GM21529 (cell line): ENCODE results near the gene DIRAS2.
"Not testable (repeated sequence)": the region's sequence is repeated elsewhere in the genome, so short reads cannot be mapped to it uniquely, and the experiment has no call there.

Experiments used
- ATAC-seq: cut with Tn5 transposase; IDR thresholded peaks from one replicate; pipeline ENCODE4 v1.9.1; 2021; ENCODE audit not compliant: unreplicated experiment

Gene DIRAS2, protein sequence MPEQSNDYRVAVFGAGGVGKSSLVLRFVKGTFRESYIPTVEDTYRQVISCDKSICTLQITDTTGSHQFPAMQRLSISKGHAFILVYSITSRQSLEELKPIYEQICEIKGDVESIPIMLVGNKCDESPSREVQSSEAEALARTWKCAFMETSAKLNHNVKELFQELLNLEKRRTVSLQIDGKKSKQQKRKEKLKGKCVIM

DNA sequence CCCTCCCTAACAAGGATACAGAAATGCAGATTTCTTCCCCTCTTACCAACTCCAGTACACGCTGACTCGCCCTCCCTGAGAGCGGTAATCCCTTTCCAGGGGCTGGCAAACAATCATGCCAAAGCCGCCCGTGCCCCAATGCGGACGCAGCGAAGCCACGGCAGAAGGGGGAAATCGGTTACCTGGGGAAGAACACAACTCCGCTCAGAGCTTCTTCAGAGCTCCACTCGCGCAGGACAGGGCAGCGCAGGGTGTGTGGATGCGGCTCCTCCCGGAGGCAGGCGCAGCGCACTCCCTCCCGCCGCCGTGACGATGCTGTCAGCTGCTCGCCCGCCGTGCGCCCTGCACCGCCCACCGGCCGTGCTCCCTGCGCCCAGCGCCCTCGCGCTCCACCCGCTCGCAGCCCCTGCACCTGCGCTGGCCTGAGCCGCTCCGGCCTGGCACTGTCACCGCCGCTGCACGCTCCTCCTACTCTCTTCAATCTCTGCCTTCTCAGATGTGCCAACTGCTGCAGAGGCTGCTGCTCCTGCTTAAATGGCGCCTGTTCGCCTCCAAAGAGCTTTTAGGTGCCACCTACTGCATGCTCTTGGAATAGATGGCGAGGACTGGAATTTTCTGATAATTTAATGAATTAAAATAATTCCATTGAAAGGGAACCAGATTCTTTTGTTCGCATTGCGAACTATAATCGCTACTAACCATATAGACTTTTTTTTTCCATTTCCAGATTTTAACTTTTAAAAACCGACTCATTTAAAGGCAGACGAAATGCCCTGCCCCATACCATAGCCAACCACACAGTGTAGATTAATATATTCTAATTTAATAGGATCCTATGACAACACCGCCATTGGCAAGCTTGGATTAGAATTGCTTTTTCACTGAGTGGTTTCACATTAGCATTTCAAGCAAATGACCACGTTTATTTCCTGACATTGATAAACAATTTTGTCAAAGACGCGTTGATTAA lies at the start of gene DIRAS2:
Gene DIRAS2 (minus strand): TSS at position 255 of the 970 bp plus-strand sequence. CDS start 28,997 bp downstream, outside the sequence.
- no peak for ATAC-seq

DNA sequence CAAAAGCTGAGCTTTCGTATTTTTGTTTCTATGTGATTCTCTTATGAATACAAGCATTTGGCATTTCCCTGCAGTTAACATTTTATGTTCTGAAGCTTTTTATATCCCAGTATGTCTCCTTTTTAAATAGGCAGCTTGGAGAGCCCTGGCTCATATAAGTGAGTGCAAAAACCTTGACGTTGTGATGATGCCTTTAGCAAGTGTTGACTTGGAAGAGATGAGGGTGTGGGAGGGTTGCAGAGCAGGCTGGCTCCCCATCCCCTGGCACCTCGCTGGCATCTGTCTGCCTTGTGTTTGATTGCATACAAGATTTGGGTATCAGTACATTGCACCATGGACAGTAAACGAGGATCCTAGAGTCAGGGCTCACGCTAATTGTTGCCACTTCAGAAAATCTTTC lies 42.1 kb upstream of the DIRAS2 start:
- ATAC-seq, result no peak

DNA sequence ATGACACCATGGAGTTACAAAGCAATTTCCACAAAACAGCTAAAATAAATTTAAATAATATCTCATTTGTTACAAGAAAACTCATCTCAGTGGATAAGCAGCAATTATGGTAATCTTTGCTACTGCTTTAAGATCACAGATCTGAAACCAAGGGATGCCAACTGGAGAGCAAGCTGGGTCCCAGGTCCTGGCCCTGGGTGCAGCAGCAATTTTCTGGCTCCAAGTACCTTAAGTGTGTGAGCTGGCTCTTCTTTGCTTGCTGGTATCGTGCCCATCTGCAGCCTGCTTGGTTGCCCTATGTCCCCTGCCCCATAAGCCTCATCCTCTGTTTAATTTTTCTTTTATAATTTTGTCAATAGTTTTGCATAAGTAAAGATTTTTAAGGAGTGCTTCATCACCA lies 41.5 kb upstream of the DIRAS2 start:
- no peak for ATAC-seq

DNA sequence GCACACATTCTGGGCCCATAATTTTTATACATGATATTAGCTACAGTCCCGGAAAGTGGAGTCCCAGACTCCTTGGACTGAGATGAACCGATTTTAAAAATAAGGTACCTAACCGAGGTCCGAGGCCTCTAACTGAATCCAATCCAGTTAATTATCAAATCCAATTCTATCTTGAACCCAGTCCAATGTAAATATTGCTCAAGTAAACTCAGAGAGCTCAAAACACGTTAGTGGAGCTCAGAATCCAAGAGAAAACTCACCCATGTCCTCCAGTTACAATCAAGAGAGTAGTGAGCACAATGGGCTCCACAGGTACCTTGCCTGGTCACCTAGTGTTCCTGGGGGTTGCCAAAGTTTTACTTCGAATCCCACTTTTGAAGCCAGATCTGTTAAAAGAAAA lies 37.9 kb upstream of the DIRAS2 start:
- no peak for ATAC-seq

DNA sequence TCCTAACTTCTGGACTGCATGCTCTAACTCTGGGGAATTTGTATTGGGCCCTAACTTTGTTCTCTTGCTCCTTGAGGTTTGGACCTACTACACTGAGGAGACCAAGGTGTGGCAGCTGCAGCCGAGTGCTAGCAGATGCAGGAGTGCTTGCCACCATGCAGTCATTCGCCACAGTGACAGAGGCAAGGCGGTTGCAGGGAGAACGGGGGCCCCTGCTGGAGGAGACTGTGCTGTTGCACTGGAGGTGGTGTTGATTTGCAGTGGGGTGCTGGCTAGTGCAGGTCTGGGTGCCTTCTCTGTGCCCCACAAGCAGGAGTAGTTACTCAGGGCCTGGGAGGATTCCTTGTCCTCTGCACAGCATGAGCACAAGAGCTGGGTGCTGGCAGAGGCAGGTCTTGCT lies 22.4 kb upstream of the DIRAS2 start:
- no peak for ATAC-seq

DNA sequence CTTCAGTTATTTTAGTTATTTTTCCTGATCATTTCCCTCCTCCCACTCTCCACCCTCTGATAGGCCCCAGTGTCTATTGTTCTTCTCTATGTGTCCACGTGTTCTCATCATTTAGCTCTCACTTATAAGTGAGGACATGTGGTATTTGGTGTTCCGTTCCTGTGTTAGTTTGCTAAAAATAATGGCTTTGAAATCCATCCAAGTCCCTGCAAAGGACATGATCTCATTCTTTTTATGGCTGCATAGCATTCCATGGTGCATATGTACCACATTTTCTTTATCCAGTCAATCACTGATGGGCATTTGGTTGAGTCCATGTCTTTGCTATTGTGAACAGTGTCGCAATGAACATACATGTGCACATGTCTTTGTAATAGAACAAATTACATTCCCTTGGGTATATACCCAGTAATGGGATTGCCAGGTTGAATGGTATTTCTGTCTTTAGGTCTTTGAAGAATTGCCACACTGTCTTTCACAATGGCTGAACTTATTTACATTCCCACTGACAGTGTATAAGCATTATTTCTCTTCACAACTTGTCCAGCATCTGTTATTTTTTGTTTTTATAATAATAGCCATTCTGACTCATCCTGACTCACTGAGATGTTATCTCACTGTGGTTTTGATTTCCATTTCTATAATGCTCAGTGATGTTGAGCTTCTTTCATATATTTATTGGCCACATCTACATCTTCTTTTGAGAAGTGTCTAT lies 17.2 kb upstream of the DIRAS2 start:
- no peak for ATAC-seq

DNA sequence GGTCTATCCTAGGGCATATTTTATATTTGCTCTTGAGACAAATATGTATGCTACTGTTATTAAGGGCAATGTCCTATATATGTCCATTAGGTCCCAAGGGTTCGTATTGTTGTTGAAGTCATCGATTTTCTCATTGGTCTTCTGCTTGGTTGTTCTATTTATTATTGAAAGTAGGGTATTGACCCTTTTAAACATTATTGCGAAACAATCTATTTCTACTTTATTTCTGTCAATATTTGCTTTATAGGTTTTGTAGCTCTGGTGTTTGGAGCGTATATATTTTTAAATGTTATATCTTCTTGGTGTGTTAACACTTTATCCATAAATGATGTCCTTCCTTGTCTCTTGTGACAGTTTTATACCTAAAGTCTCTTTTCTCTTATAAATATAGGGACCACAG lies 16.2 kb upstream of the DIRAS2 start:
- ATAC-seq, result no peak

DNA sequence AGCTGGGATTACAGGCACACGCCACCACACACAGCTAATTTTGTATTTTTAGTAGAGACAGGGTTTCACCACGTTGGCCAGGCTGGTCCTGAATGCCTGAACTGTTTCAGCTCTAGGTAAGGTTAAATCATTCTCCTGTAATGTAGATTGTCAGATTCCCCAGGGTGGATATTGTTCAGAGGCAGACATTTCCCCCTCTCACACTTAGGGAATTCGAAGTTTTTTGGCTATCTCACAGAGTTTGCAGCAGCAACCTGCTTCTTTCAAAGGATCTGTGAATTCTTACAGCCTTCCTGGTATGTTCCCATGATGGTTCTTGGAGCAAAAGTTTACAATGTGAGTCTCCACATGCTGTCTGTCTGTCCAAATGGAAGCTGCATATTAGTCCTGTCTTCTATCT lies 15.6 kb upstream of the DIRAS2 start:
- no peak for ATAC-seq

DNA sequence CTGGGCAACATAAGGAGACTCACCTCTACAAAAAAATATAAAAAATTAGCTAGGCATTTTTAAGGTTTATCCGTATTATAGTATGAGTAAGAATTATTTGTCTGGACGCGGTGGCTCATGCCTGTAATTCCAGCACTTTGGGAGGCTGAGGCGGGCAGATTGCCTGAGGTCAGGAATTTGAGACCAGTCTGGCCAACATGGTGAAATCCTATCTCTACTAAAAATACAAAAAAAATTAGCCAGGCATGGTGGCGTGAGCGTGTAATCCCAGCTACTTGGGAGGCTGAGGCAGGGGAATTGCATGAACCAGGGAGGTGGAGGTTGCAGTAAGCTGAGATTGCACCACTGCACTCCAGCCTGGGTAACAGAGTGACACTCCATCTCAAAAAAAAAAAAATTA lies 14.3 kb upstream of the DIRAS2 start:
- ATAC-seq, result not testable (repeated sequence)

DNA sequence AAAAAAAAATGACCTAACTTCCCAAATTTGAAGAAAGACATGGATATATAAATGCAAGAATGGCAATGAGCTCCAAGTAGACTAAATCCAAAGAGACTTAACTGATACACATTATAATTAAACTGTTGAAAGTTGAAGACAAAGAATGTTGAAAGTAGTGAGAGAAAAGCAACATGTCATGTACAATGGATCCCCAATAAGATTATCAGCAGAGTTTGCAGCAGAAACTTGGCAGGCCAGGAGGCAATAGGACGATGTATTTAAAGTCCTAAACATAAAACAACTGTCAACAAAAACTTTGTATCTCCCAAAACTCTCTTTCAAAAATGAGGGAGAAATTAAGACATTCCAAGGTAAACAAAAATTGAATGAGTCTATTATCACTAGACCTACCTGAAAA lies 8.6 kb upstream of the DIRAS2 start:
- no peak for ATAC-seq

DNA sequence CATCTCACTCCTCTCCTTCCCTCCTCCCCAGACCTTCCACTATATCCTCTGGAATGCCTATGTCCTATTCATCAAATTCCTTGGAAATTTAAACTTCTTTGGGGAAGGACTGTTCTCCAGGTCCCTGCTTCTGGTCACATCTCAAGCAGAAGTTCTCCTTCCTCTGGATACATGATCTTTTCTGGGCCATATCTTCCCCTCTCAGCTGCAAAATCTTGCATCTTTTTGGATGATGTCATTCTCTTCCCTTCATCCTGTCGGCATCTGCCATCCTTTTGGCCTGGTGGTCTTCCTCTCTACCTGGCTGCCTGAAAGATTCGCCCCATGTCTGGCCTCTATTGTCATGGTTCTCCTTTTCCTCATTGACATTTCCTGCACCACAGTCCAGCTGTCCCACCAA lies 5.2 kb upstream of the DIRAS2 start:
- no peak for ATAC-seq

DNA sequence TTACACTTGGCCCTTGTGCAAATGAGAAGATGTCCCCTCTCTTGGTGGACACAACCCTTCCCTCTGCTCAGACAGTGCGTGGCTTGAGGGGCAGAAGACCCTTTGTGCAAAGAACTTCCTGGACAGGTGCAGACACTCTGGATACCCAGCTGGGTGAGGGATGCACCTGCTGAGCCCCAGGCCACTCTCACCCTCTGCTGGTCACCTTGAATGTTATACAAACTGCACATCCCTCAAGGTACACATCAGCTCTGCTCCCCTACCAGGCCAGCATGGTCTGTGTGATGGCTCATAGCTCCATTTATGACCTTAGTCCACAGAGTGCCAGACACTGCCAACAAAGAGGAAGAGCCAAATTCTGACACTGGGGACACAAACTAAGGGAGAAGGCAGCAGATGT lies 3.1 kb upstream of the DIRAS2 start:
- ATAC-seq, result no peak

DNA sequence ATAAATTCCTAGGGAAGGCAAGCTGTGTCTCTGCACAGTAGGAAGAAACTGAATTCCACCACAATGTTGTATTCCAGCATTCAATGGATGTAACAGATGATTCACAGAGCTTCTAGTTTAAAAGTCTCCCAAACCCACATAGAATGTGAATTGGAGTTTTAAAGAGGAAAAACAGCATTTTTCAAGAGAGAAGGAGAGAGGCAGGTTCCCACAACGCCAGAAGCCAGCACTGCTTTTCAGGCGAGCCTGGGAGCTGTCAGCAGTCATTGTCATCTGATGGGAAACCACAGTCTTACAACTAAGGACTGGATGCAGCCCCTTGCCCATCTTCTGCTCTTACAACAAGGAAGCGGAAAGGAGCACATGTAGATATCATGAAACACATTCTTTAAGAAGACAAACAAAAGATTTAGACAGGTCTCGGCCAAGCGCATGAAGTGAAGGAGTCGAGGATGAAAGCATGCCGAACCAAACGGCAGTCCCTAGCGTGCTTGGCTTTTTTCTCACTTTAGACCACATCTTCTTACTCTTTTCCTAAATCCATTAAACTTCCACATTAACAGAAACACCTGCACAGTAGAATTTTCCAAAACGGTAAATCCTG lies 638 bp downstream of the DIRAS2 start:
- ATAC-seq, result no peak

DNA sequence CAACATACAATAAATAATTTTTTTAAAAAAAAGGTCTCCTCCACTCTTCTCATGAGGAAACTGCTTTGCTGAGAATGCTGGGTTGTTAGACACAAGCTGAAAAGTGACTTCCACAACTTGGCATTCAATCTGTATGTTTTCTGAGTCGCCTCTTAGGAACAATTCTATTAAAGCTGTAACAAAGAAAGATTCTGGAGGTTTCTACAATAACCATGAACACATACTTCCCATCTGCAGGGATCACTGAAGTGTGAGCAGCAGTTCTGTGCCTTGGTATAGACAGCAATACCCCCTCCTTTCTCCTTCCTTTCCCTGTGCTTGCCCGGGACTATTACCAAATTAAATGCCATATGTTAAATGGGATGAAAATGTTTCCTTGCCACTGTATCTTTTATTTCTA lies 1.5 kb downstream of the DIRAS2 start:
- ATAC-seq, result no peak

DNA sequence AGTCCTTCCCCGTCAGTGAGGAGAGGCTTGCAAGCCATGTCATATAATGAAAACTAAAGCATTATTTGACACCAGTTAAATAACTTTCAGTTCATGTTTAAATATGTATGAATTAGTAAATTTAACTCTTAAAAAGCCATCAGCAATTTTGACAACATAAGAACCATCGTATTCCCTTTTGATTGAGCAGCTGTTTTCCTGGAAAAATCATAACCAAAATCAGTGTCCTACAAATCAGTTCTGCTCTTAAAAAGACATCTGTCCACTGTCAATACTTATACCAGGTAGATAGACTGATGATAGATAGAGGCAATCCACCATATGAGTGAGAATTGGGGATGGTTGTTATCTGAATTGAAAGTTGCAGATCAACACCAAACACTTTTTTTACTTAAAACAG lies 2.3 kb downstream of the DIRAS2 start:
- ATAC-seq, result no peak

DNA sequence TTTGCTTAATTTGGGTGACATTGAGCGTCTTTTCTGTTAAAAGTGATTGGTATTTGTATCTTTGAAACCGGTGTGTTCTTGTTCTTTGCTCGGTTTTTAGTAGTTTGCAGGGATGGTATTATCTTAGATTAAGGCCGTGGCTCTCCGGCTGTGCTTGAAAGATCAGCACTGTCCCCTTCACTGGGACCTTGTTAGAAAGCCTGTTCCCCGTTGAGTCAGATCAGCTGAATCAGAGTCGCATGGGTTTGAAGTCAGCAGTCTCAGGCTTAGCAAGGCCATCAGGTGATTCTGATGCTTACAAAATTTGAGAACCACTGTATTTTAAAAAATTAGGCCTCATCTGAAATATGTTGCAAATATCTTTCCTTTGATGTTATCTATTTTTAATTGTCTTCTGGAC lies 5.0 kb downstream of the DIRAS2 start:
- ATAC-seq, result no peak

DNA sequence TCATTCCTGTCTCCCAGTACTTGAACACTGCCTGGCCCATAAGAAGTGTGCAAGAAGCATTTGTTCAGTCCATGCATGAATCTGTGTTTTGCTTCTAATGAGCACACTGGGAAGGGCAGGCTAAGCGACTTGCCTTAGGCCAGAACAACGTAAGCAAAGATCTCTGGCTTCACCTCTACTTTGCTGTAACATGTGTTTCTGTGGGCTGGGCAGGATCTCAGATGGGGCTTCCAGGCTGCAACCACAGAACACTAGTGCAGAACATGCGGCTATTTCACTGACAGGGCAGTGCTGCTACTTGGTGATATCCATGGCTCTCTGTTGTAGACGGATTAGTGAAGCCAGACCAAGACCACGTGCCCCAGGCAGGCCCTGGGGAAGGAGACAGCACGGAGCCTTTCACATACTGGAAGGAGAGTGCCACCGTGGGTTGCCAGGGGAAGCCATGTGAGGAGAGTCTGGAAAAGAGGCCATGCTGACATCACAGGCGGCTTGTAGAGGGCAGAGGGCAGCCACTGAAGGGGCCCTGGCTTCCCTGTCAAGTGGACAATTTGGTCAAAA lies 9.9 kb downstream of the DIRAS2 start:
- ATAC-seq, result no peak

DNA sequence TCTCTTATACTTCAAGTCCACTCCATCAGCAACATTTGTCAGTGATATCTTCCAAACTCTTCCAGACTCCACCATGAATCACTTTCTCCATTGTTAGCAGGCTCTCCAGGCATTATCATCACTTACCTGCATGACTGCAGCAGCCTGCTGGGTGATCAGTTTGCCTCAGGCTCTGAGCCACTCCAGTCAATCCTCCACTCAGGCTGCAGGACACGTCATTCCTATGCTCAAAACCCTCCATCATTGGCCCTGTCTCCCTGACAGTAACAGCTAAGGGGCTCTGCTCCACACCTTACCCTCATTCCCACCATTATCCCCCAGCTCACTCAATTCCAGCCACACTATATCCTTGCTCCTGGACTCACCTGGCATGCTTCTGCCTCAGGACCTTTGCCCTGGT lies 10.7 kb downstream of the DIRAS2 start:
- no peak for ATAC-seq

DNA sequence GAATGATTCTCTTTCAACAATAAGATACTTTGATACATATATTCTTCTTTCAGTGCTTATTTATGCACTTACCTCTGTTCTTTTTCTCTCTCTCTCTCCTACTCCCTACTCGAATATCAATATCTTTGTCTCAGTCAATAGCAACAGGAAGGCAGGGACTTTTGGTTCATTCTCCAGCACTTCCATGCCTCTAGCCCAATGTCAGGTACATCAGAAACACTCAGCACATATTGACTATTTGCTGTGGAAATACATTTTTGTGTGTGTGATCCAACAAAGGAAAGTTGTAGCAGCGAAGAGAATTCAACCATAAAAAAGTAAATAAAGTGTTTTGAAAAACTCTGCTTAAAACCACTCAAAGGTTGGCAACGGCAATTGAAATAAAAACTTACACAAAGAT lies 12.6 kb downstream of the DIRAS2 start:
- no peak for ATAC-seq

DNA sequence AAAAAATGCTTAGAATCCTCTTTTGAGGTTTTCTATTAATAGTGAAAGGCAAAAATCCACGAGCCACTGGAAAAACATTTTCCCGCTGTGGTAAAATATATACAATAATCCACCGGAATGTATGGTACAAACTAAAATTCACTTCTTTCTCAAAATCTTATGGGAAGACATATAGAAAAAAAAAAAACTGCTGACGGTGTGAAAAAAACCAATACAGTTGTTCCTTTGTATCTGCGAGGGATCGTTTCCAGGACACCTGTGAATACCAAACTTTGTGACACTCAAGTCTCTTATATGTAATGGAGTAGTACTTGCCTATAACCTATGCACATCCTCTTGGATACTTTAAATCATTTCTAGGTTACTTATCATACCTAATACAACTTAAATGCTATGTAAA lies 13.3 kb downstream of the DIRAS2 start:
- ATAC-seq, result no peak

DNA sequence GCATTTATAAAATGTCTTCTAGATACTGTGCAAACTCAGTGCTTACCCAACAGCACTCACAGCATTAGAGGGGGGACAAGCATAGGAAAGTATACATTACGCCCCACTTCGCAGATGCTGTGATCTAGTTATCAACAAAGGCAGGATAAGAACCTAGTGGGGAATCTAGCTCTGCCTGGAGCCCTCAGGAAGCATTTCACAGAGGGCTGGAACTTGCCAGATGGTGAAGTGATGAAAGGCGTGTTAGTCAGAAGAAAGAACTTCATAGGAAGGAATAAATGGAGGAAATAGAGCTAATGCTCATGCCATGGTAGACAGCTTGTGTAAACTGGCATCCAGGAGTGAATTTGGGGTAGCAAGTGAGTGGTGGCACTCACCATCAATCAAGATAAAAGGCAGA lies 25.8 kb downstream of the DIRAS2 start:
- no peak for ATAC-seq
